ENCODE measurements around the gene SPATS2.

DNA sequence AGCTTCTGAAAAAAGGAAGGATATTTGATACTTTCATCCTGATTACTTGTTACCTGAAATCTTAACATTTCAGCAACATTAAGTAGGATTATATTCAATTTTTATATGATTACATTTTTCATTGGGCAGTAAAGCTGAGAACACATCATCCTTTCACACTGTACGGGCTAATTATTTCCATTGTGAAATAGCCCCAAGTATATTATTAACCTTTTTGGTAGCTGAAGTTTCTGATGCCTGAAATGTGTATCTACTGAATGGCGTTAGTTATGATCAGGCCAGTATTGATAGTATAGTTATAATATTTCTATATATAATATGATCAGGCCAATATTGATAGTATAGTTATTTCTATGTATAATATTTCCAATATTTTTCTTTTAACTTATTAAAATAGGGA lies 10.1 kb downstream of the SPATS2 start:
- TF ChIP-seq, protein P1, sequence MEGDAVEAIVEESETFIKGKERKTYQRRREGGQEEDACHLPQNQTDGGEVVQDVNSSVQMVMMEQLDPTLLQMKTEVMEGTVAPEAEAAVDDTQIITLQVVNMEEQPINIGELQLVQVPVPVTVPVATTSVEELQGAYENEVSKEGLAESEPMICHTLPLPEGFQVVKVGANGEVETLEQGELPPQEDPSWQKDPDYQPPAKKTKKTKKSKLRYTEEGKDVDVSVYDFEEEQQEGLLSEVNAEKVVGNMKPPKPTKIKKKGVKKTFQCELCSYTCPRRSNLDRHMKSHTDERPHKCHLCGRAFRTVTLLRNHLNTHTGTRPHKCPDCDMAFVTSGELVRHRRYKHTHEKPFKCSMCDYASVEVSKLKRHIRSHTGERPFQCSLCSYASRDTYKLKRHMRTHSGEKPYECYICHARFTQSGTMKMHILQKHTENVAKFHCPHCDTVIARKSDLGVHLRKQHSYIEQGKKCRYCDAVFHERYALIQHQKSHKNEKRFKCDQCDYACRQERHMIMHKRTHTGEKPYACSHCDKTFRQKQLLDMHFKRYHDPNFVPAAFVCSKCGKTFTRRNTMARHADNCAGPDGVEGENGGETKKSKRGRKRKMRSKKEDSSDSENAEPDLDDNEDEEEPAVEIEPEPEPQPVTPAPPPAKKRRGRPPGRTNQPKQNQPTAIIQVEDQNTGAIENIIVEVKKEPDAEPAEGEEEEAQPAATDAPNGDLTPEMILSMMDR (IDR thresholded peaks at IDR 0.05), result no peak
- TF ChIP-seq POLR2A (IDR thresholded peaks at IDR 0.05), result no peak

All from lower leg skin (tissue), 3 donors.